HFFc6 (cell line): ENCODE results near the gene NR3C2. TPM values are rescaled to one million over a fixed set of nuclear protein-coding genes. Genes with fewer than 3 reads are reported as not detected.

Experiments
- DNase-seq: peaks from one replicate; pipeline ENCODE4 v3.0.0-alpha.2; 2018
- H3K27ac Mint-ChIP-seq: 2 replicates; pipeline ENCODE4 v1.8.0; 2020; ENCODE audit warnings: mild to moderate bottlenecking, mixed read lengths
- H3K27me3 Mint-ChIP-seq: 2 replicates; pipeline ENCODE4 v1.8.0; 2021; ENCODE audit warnings: mild to moderate bottlenecking, moderate library complexity, mixed read lengths; ENCODE audit not compliant: insufficient read depth
- H3K36me3 Mint-ChIP-seq: 2 replicates; pipeline ENCODE4 v1.8.0; 2021; ENCODE audit warnings: low read depth, mixed read lengths
- H3K4me1 Mint-ChIP-seq: 2 replicates; pipeline ENCODE4 v1.8.0; 2020; ENCODE audit warnings: low read depth, mixed read lengths
- H3K4me3 Mint-ChIP-seq: 2 replicates; pipeline ENCODE4 v1.8.0; 2020; ENCODE audit warnings: mild to moderate bottlenecking, moderate library complexity, mixed read lengths
- H3K9me3 Mint-ChIP-seq: 2 replicates; pipeline ENCODE4 v1.8.0; 2020; ENCODE audit warnings: mild to moderate bottlenecking, mixed read lengths
- CTCF ChIP-seq: fragments of 200-600 bp; sonication (generic); IDR thresholded peaks from 2 replicates; pipeline ENCODE4 v1.5.0; 2021; ENCODE audit warnings: antibody characterized with exemption, mild to moderate bottlenecking
- total RNA-seq, 6 experiments: library from RNA; stranded (reverse); fragmentation: NEBNext Ultra II Directional; extraction: Animal tissue kit (Norgen Biotek cat#: 25700); gene quantifications; 2 replicates in 1 of 6; 3 replicates in 5 of 6; pipeline ENCODE4 v1.2.3, GENCODE V29; 2021

Gene NR3C2
- total RNA-seq, 6 experiments from 2014 or later = 0.07 to 0.26 (median 0.11) TPM

- TF ChIP-seq CTCF = no peak
- no peaks in the 10 kb centered on the region for H3K9me3 Mint-ChIP-seq
- no peak for DNase-seq
- no peaks in the 10 kb centered on the region for H3K36me3 Mint-ChIP-seq
- peak overlapping the region; percentile 92 for H3K4me3 Mint-ChIP-seq
- H3K27ac Mint-ChIP-seq = no peak overlapping the region
- peaks cover 23% of the 10 kb centered on the region for H3K27me3 Mint-ChIP-seq
- H3K4me1 Mint-ChIP-seq = peaks cover 11% of the 10 kb centered on the region
Observed at GRCh38 chr4:148441624-148441985, 609 bp downstream of the NR3C2 start.

DNA sequence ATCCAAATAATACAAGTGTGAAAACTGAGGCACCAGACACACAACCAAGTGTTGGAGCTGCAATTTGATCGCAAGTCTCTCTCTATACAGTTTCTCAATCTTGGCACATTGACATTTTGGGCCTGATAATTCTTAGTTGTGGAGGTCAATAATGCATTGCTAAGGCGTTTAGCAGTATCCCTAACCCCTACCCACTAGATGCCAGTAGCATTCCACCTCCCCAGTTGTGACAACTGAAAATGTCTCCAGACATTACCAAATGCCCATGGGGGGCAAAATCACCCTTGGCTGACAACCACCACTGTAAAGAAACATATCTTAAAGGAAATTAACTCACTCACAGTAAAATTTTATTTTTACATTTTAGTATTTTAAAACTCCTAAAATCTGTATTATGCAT is 4.2 kb downstream of the NR3C2 start:
- Mint-ChIP-seq H3K9me3 (no peaks in the 10 kb centered on the region), H3K4me3 (no peak overlapping the region), H3K27me3 (peaks cover 6% of the 10 kb centered on the region), H3K27ac (no peak overlapping the region), H3K4me1 (peaks cover 11% of the 10 kb centered on the region), H3K36me3 (no peaks in the 10 kb centered on the region)
- TF ChIP-seq CTCF = no peak
- DNase-seq = no peak

DNA sequence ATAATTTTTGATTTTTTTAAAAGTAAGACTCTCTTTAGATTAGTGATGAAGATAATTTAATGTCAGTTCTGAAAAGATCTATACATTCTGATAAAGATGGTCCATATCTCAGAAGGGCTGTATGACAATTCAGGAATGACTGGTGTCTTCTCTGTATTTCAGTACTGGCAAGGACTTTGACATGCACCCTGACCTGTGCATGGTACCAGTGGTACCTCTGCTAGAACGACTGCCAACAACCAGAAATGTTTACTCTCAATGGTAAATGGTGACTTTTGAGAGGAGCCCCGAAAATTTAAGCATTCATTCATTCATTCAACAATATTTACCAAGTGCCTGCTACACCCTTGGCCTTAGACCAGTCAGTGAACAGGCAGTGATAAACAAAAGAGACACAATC is 4.8 kb downstream of the NR3C2 start:
- DNase-seq = no peak
- TF ChIP-seq CTCF = no peak
- H3K27me3 Mint-ChIP-seq = peaks cover 3% of the 10 kb centered on the region
- H3K4me3 Mint-ChIP-seq = no peak overlapping the region
- no peaks in the 10 kb centered on the region for H3K9me3 Mint-ChIP-seq
- peaks cover 11% of the 10 kb centered on the region; the same call in 1 of the 2 replicates for H3K4me1 Mint-ChIP-seq
- no peaks in the 10 kb centered on the region for H3K36me3 Mint-ChIP-seq
- H3K27ac Mint-ChIP-seq = no peak overlapping the region

GRCh38 chr4:148436512-148436911 is 5.7 kb downstream of the NR3C2 start:
- Mint-ChIP-seq H3K9me3 (no peaks in the 10 kb centered on the region), H3K4me3 (no peak overlapping the region), H3K36me3 (no peaks in the 10 kb centered on the region), H3K27me3 (peaks cover 3% of the 10 kb centered on the region), H3K4me1 (peaks cover 3% of the 10 kb centered on the region; the same call in 1 of the 2 replicates), H3K27ac (no peak overlapping the region)
- no peak for TF ChIP-seq CTCF
- no peak for DNase-seq

- no peak for TF ChIP-seq CTCF
- Mint-ChIP-seq H3K27me3 (no peaks in the 10 kb centered on the region; the same call in none of the 2 replicates), H3K27ac (no peak overlapping the region), H3K36me3 (no peaks in the 10 kb centered on the region), H3K4me1 (no peaks in the 10 kb centered on the region), H3K9me3 (no peaks in the 10 kb centered on the region), H3K4me3 (no peak overlapping the region)
- no peak for DNase-seq
Observed at GRCh38 chr4:148435654-148436406, 6.4 kb downstream of the NR3C2 start.
